ENCODE data around the gene PIN1.
"Not testable (repeated sequence)": the region's sequence is repeated elsewhere in the genome, so short reads cannot be mapped to it uniquely, and the experiment has no call there.

The PIN1 gene

DNA sequence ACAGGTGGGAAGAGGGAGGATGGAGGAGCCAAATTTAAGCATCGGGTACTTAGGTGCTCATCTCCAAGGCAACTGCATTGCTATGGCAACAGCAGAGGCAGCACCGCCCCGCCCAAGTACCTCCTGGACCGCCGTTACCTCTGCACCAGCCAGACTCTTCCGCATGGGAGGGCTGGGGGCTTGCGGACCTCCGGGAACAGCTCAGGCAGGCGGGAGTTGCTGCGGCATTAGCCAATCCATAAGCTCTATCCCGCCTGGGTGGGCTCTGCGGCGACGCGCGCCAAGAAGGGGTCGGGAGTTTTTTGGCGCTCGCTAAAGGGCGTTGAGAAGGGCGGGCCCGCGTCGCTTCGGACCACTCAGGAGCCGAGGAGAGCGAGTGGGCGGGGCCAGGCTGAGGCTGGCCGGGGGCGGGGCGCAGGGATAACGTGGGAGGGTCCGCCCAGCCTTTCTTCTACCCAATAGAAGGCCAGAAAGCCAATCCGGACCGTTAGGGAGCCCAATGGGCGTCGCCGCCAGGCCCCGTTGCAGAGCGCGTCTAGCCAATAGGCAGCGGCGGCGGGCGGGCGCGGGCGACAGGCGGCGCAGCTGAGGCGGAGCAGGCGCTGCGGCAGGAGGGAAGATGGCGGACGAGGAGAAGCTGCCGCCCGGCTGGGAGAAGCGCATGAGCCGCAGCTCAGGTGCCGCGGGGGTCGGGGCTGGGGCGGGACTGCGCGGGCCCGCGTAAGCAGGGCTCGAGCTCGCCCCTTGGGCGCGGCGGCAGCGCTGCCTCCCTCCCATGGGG lies at the start of gene PIN1:
Gene PIN1 (plus strand): TSS at position 593 of the 781 bp plus-strand sequence. CDS start 27 bp downstream, at position 620.
- DNase-seq = peak; percentile 99

DNA sequence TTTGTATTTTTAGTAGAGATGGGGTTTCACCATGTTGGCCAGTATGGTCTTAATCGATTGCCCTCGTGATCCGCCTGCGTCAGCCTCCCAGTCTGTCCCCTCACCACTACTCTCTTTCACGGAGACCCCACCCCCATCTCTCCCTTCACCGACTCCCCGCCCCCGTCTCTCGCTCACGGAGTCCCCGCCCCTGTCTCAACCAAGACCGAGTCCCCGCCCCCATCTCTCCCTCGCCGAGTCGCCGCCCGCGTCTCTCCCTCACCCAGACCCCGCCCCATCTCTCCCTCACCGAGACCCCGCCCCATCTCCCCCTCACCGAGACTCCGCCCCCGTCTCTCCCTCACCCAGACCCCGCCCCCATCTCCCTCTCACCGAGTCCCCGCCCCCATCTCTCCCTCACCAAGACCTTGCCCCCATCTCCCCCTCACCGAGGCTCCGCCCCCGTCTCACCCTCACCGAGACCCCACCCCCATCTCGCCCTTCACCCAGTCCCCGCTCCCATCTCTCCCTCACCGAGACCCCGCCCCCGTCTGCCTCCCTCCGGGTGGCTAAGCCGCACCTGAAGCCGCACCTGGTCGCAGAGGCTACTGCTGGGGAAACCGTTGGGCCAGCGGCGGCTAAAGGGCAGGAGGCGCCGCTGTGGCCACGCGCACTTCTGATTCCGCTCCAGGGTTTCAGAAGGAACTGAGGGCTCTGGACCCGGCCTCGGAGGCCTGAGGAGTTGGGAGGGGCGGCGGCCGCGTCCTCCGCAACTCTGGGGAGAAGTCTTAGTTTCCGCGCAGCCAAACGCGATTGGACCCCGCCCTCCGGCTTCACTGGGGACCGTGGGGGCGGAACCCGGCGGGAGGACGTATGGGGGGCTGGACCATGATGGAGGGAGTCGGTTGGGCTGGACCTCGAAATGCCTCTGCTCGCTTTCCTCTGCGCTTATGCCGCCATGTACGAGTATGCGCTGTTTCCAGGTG lies 49.5 kb upstream of the PIN1 start:
- peak; percentile 96 for DNase-seq

DNA sequence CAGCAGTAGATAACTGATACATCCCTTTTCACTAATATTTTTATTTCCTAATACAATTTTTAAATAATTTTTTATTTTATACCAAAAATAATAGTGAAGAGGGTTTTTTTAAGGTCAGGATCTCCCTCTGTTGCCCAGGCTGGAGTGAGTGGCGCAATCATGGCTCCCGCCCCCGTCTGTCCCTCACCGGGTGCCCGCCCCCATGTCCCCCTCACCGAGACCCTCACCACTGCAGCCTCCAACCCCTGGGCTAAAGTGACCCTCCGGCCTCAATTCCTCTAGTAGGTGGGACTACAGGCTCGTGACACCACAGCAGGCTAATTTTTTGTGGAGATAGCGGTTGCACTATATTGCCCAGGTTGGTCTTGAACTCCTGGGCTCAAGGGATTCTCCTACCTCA lies 48.8 kb upstream of the PIN1 start:
- no peak for DNase-seq

DNA sequence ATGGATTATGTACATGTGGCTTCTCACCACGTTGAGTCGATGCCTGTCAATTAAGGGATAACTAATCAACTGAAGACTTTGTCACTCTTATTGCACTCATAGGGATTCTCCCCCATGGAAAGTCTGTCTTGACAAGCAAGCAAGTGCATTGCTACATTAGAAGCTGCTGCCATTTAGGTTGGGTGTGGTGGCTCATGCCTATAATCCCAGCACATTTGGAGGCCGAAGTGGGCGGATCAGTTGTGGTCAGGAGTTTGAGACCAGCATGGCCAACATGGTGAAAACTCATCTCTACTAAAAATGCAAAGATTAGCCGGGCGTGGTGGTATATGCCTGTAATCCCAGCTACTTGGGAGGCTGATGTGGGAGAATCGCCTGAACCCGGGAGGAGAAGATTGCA lies 48.3 kb upstream of the PIN1 start:
- DNase-seq = no peak

DNA sequence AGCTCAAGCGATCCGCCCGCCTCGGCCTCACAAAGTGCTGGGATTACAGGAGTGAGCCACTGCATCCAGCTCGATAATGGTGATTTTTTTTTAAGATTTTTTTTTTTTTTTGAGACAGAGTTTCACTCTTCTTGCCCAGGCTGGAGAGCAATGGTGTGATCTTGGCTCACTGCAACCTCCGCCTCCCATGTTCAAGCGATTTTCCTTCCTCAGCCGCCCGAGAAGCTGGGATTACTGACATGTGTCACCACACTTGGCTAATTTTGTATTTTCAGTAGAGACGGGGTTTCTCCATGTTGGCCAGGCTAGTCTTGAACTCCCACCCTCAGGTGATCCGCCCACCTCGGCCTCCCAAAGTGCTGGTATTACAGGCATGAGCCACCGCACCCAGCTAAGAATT lies 46.5 kb upstream of the PIN1 start:
- DNase-seq = not testable (repeated sequence)

DNA sequence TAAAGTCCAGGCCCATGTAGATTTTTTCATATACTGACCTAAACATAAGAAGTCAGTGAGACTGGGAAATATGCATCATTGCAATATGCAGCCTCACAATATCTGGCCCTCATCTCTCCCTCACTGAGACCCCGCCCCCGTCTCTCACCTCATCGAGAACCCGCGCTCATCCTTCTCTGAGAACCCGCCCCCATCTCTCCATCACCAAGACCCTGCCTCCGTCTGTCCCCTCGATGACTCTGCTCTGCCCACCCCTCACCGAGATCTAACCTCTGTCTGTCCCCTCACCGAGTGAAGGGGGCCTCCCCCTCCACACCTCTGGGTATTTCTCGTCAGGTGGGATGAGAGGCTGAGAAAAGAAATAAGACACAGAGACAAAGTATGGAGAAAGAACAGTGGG lies 46.1 kb upstream of the PIN1 start:
- no peak for DNase-seq

DNA sequence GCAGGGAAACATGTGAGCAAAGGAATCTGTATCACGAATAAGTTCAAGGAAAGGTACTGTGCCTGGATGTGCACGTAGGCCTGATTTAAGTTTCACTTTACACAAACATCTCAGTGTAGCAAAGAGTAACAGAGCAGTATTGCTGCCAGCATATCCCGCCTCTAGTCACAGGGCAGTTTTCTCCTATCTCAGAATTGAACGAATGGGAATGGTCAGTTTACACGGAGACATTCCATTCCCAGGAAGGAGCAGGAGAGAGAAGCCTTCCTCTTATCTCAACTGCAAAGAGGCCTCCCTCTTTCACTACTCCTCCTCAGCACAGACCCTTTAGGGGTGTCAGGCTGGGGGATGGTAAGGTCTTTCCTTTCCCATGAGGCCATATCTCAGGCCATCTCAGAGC lies 45.5 kb upstream of the PIN1 start:
- DNase-seq = not testable (repeated sequence)

DNA sequence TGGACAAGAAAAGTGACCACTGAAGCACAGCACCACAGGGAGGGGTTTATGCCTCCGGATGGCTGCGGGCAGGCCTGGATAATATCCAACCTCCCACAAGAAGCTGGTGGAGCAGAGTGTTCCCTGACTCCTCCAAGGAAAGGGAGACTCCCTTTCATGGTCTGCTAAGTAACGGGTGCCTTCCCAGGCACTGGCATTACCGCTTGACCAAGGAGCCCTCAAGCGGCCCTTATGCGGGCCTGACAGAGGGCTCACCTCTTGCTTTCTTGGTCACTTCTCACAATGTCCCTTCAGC lies 44.1 kb upstream of the PIN1 start:
- DNase-seq = not testable (repeated sequence)

DNA sequence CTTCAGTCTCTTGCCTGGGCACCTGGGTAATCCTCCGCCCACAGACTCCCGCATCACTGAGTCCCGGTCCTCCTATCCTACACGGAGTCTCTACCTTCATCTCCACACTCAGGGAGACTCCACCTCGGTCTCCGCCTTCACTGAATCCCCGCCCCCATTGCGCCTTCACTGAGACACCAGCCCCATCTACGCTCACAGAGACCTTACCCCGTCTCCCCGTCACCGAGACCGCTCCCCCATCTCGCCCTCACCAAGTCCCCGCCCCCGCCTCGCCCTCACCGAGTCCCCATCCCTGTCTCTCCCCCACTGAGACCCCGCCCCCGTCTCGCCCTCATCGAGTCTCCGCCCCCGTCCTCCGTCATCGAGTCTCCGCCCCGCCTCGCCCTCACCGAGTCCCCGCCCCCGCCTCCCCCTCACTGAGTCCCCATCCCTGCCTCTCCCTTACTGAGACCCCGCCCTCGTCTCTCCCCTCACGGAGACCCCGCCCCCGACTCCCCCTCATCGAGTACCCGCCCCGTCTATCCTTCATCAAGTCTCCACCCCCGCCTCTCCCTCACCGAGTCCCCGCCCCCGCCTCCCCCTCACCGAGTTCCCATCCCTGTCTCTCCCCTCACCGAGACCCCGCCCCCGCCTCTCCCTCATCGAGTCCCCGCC lies 43.4 kb upstream of the PIN1 start:
- DNase-seq = peak; percentile 97

DNA sequence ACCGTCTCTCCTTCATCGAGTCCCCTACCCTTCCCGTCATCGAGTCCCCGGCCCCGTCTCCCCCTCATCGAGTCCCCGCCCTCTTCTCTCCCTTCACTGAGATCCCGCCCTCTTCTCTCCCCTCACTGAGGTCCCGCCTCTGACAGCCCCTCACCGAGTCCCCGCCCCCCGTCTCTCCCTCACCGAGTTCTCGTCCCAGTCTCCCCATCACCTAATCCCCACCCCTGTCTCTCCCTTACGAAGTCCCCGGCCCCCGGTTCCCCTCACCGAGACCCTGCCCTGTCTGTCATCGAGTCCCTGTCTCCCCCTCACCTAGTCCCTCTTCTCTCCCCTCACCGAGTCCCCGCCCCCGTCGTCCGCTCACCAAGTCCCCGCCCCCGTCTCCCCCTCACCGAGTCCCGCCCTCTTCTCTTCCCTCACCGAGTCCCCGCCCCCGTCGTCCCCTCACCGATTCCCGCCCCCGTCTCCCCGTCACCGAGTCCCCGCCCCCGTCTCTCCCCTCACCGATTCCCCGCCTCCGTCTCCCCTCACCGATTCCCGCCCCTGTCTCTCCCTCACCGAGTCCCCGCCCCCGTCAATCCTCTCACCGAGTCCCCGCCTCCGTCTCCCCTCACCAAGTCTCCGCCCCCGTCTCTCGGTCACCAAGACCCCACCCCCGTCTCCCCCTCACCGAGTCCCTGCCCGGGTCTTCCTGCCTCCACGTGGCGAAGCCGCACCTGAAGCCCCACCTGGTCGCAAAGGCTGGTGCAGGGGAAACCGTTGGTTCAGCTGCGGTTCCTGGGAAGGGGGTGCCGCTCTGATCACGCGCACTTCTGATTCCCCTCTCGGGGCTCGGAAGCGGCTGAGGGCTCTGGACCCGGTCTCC lies 42.7 kb upstream of the PIN1 start:
- DNase-seq = peak; percentile 95

DNA sequence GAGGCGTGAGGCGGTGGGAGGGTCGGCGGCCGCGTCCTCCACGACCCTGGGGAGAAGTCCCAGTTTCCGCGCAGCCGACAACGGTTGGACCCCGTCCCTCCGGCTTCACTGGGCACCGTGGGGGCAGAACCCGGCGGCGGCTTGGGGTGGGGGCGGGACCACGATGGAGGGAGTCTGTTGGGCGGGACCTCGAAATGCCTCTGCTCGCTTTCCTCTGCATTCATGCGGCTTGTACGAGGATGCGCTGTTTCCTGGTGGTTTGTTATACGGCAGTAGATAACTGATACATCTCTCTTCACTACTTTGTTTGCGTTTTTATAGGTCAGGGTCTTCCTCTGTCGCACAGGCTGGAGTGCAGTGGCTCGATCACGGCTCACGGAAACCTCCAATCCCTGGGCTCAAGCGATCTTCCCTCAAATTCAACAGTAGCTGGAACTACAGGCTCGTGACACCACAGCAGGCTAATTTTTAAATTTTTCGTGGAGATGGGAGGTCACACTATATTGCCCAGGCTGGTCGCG lies 42.0 kb upstream of the PIN1 start:
- peak; percentile 74 for DNase-seq

DNA sequence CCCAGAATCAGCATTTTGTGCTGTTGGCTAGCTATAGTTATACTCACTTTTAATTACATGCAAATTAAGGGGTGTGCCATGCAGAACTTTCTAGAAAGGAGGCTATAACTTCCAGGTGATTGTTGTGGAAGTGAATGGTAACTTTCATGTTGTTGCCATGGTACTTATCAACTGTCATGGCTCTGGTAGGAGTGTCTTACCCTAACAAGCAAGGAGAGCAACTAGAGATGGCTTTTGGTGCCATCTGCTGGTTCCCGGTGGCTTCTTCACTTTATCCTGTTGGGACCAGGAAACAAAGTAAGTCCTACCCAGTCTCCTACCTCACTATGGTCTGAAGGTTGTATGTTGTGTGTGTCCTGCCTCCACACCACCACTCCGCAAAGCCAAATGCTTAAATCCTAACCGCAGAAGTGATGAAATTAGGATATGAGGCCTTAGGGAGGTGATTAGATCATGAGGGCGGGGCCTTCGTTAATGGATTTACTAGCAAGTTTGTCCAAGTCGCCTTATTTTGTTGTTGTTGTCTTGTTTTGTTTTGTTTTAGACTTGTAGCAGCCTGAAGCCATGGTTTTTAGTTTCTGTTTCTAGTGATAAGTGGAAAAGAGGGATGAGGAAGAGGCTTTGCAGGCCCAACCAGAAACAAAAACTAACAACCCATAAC lies 38.9 kb upstream of the PIN1 start:
- peak; percentile 91 for DNase-seq

DNA sequence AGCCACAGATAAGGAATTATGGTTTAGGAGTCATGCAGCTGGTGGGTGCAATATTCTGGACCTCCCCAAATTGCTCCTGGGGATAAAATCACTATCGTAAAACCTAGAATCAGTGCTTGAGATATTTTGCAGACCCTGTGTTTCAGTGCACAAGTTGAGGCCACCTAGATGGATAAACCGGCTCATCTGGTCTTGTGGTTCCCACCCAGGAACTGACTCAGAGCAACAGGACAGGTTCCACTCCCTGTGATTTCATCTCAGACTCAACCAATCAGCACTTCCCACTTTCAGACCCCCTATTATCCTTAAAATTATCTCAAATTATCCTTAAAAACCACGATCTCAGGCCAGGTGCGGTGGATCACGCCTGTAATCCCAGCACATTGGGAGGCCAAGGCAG lies 37.2 kb upstream of the PIN1 start:
- DNase-seq = no peak

DNA sequence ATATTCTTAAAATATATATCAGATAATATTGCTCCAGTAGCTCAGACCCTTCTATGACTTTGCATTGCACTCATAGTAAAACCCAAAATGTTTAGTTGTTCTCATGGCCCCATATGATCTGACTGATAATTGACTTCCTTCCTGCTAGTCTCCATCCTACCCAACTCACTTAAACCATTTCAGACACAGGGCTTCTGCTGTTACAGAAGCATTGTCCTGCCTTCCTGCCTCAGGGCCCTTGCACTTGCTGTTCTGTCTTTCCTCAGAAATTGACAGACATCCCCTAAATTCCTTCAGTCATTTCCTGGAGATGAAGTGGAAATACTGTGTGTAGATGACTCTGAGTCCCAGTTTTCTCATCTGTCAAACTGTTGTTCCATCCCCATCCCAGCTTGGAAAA lies 36.0 kb upstream of the PIN1 start:
- no peak for DNase-seq

DNA sequence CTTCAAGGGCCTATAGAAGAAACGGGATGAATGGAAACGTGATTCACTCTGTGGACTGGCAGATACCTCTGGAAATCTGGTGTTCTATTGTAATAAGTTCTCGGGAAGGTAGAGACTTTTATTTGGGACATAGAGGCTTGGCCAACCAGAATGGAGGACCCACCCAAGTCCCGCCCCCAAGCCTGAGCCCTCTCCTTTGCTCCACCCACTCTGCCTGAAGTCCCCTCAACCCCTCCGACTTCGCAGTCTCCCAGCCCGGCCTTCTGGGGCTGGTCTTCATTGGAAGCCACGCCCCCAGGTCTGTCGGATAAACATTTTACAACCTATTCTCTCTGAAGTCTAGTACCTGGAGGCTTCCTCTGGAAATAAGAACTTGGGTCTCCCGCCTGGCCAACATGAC lies 33.1 kb upstream of the PIN1 start:
- no peak for DNase-seq

DNA sequence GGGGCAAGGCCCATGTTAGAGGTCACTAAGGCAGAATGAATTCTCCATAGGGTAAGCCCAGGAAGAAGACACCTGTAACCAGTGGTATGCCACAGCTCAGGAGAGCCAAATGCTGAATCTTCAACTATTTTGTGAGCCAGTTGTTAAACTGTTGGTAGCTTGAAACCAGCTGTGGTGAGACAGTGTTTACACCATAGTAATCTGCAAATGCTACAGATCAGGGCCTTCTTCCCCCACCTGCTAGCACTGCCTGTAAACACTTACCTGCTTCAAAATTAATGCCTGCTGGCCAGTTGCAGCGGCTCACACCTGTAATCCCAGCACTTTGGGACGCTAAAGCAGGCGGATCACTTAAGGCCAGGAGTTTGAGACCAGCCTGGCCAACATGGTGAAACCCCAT lies 28.3 kb upstream of the PIN1 start:
- no peak for DNase-seq

DNA sequence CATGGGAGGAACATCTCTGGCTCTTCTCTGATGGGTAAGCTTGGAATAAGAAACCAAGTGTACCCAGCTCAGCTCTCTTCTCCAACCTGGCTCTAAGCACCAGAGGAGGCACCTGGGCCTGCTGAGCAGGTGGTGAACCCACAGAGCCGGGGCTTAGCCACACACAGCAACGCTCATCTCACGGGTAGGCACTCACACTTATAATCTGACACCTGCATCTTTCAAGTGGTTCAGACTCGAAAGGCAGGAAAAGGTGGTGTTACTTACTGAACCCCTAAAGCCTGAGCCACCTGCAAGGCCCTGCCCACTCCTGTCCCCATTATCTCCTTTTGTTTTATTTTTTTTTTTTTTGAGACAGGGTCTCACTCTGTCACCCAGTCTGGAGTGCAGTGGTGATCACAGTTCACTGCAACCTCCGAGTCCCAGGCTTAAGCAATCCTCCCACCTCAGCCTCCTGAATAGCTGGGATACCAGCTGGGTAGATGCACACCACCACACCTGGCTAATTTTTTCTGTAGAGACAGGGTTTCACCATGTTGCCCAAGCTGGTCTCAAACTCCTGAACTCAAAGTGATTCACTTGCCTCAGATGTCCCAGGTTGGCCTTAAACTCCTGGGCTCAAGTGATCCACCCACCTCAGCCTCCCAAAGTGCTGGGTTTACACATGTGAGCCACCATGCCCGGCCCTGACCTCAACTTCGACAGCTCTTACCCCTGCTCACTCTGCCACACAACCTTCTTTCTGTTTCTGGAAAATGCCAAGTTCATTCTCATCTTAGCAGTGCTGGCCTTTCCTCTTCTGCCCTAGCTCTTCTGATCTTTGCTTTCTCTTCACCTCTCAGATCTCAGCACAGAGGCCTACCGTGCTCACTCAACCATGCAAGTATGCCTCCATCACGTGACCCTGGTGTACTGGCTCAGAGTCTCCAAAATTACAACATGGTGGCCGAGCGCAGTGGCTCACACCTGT lies 26.0 kb upstream of the PIN1 start:
- DNase-seq = peak; percentile 55

DNA sequence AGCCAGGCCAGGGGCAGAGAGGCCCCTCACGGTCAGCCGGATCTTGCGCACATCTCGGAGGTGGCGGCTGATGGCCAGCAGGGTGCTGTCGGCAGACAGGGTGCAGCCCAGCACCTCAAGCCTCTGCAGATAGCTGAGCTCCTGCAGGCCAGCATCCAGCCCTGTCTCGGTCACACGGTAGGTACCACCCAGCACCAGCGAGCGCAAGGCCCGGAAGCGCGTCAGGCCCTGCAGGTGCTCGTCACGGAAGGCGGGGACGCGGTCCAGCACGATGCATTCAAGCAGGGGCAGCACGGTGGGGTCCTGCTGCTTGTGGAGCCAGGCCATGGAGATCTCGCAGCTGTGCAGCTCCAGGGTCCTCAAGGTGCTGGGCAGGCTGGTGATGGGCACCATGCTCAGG lies 24.0 kb upstream of the PIN1 start:
- DNase-seq = no peak

DNA sequence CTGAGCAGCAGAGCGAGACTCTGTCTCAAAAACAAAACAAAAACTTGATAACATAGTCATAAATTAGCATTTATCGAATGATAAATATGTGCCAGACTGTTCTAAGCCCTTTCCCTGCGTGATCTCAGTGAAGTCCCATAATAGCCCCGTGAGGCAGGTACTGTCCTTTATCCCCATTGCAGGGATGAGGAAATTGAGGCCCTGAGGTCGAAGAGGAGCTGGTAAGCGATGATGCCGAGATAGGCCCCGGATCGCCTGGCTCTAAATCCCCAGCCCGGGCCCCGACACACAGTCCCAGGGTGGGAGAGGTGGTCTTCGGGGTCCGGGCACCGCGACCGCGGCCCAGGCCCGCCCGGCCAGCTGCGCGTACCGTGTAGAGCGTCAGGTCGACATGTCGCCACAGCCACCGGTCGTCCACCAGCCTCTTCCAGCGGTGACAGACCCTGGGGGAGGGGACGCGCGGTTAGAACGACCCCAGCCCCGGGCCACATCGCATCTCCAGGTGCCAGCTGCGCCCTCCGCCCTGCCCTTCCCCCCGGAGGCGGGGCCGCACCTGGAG lies 16.9 kb upstream of the PIN1 start:
- no peak for DNase-seq
